HL-60 (cell line): ENCODE measurements around the gene HSDL1.

Source experiments
- GABPA ChIP-seq: IDR thresholded peaks from 2 replicates; pipeline ENCODE4 v1.6.1; 2012; ENCODE audit warnings: low read depth
- POLR2AphosphoS5 ChIP-seq: IDR thresholded peaks from 2 replicates; pipeline ENCODE4 v1.6.1; 2012; ENCODE audit warnings: low read depth
- SPI1 ChIP-seq: IDR thresholded peaks from 2 replicates; pipeline ENCODE4 v1.6.1; 2012; ENCODE audit warnings: low read depth, mild to moderate bottlenecking, borderline replicate concordance
- TF ChIP-seq, protein P1 (sequence below): IDR thresholded peaks from one replicate; pipeline ENCODE4 v1.5.1; 2011; ENCODE audit warnings: low read length, control low read depth, inconsistent platforms; ENCODE audit not compliant: insufficient read depth
- TF ChIP-seq, protein P2 (sequence below): IDR thresholded peaks from 2 replicates; pipeline ENCODE4 v1.6.1; 2012; ENCODE audit warnings: low read depth; ENCODE audit not compliant: insufficient replicate concordance

DNA sequence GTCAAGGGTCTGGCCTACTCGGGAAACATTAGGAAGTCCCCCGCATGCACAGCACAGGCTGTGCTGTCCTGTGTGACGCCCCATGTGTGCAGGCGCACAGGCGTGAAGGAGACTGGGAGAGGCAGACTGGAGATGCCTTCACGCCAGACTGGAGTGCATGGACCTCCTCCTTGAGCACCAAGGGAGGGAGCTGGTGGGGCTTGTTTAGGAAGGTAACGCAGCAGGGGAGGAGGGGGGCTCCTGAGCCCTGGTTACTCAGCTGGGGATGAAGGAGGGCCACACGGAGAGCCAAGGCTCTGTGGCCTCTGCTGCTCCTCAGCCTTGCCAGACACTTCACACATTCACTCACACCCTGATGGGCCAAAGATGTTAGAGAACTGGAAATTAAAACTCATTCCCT lies 7.7 kb downstream of the HSDL1 start:
- TF ChIP-seq, protein P1, sequence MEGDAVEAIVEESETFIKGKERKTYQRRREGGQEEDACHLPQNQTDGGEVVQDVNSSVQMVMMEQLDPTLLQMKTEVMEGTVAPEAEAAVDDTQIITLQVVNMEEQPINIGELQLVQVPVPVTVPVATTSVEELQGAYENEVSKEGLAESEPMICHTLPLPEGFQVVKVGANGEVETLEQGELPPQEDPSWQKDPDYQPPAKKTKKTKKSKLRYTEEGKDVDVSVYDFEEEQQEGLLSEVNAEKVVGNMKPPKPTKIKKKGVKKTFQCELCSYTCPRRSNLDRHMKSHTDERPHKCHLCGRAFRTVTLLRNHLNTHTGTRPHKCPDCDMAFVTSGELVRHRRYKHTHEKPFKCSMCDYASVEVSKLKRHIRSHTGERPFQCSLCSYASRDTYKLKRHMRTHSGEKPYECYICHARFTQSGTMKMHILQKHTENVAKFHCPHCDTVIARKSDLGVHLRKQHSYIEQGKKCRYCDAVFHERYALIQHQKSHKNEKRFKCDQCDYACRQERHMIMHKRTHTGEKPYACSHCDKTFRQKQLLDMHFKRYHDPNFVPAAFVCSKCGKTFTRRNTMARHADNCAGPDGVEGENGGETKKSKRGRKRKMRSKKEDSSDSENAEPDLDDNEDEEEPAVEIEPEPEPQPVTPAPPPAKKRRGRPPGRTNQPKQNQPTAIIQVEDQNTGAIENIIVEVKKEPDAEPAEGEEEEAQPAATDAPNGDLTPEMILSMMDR = no peak
- no peak for TF ChIP-seq POLR2AphosphoS5
- TF ChIP-seq GABPA = no peak
- TF ChIP-seq, protein P2, sequence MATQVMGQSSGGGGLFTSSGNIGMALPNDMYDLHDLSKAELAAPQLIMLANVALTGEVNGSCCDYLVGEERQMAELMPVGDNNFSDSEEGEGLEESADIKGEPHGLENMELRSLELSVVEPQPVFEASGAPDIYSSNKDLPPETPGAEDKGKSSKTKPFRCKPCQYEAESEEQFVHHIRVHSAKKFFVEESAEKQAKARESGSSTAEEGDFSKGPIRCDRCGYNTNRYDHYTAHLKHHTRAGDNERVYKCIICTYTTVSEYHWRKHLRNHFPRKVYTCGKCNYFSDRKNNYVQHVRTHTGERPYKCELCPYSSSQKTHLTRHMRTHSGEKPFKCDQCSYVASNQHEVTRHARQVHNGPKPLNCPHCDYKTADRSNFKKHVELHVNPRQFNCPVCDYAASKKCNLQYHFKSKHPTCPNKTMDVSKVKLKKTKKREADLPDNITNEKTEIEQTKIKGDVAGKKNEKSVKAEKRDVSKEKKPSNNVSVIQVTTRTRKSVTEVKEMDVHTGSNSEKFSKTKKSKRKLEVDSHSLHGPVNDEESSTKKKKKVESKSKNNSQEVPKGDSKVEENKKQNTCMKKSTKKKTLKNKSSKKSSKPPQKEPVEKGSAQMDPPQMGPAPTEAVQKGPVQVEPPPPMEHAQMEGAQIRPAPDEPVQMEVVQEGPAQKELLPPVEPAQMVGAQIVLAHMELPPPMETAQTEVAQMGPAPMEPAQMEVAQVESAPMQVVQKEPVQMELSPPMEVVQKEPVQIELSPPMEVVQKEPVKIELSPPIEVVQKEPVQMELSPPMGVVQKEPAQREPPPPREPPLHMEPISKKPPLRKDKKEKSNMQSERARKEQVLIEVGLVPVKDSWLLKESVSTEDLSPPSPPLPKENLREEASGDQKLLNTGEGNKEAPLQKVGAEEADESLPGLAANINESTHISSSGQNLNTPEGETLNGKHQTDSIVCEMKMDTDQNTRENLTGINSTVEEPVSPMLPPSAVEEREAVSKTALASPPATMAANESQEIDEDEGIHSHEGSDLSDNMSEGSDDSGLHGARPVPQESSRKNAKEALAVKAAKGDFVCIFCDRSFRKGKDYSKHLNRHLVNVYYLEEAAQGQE = no peak
- TF ChIP-seq SPI1 = no peak
